Astrocyte of the hippocampus (primary cell): ENCODE results near the gene NOC2L.
A peak's percentile ranks its signal among the peaks of the same experiment; 100 is the strongest.
"Not testable (repeated sequence)": the region's sequence is repeated elsewhere in the genome, so short reads cannot be mapped to it uniquely, and the experiment has no call there.

Experiments used
- DNase-seq: peaks from one replicate; pipeline ENCODE4 v3.0.0; 2011; ENCODE audit warnings: low read depth, low spot score

NOC2L gene

DNA sequence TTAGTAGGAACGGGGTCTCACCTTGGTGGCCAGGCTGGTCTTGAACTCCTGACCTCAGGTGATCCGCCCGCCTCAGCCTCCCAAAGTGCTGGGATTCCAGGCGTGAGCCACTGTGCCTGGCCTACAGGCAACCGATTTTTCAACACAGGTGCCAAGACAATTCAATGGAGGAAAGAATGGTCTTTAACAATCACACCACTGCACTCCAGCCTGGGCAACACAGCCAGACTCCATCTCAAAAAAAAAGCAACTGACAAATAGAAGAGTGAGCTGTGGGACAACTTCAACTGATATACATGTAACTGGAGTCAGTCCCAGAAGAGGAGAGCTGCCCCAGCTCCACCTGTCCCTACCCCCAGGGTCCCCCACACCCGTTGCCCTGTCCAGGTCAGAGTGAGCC is 35.5 kb upstream of the NOC2L start:
- DNase-seq: not testable (repeated sequence)

GRCh38 chr1:993379-993995 is 34.4 kb upstream of the NOC2L start:
- no peak for DNase-seq

DNA sequence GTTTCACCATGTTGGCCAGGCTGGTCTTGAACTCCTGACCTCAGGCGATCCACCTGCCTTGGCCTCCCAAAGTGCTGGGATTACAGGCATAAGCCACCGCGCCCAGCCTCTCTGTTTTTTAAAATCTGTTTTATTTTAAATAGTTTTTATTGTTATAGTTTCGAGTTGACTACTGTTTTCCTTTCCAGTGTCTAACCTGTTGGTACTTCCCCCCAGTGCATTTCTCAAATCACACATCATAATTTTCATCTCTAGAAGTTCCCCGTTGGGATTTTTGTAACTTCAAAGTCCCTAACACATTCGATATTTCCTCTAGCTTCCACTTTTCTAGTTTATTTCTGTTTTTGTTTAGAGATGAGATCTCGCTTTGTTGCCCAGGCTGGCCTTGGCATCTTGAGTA is 33.3 kb upstream of the NOC2L start:
- DNase-seq: no peak

DNA sequence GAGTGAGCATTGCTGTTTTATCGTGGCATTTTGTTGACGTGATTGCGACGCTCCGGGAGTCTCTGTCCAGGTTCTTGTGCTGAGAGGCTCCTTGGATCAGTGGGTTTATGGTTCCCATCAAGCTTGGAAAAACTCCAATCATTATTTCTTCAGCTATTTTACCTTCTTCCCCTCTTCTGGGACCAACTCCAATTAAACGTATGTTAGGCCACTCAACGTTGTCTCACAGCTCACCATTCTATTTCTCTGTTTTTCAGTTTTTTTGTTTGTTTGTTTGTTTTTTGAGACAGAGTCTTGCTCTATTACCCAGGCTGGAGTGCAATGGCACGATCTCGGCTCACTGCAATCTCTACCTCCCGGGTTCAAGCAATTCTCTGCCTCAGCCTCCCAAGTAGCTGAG is 32.8 kb upstream of the NOC2L start:
- no peak for DNase-seq

DNA sequence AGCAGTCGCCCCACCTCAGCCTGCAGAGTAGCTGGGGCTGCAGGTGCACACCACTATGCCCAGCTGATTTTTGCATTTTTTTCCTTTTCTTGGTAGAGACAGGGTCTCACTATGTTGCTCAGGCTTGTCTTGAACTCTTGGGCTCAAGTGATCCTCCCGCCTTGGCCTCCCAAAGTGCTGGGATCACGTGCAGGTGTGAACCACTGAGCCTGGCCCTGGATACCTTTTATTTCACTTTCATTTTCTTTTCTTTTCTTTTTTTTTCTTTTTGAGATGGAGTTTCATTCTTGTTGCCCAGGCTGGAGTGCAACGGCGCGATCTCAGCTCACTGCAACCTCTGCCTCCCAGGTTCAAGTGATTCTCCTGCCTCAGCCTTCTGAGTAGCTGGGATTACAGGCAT is 32.2 kb upstream of the NOC2L start:
- DNase-seq: not testable (repeated sequence)

DNA sequence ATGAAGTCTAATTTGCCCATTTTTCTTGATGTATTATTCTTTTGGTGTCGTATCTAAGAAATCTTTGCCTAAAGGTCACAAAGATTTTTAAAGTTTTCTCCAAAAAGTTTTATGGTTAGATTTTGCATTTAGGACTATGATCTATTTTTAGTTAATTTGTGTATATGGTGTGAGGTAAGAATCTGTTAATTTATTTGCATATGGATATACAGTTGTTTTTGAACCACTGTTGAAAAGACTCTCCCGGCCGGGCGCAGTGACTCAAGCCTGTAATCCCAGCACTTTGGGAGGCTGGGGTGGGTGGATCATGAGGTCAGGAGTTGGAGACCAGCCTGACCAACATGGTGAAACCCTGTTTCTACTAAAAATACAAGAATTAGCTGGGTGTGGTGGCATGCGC is 29.0 kb upstream of the NOC2L start:
- not testable (repeated sequence) for DNase-seq

GRCh38 chr1:985126-985525 is 26.1 kb upstream of the NOC2L start:
- no peak for DNase-seq

- DNase-seq: no peak
Observed at GRCh38 chr1:984476-984814, 25.4 kb upstream of the NOC2L start.

DNA sequence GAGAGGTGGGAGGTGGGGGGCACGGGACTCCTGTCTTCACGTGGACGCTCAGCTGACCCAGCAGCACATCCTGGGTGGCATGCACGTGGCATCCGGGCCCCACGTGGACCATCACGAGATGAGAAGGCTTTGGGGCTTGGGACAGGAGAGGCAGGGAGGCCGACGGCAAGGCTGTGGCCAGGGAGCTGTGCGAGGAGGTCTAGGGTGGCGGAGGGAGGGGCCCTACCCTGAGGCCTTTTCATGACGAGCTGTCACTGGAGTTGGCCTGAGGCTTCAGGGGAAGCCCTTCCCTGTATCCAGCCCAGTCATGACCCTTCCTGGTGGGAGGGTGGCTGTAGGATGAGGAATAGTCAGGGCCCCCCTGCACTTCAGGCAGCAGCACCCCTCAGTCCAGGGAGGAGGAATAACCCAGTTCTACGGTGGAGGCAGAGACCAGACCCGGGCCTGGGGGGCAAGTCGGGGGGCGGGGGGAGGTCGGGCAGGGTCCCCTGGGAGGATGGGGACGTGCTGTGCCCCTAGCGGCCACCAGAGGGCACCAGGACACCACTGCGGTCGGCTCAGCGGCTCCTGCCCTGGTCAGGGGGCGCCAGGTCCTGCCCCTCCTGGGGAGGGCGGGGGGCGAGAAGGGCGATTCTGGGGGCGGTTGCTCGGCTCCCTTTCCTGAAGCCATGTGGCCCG is 24.9 kb upstream of the NOC2L start:
- peak; percentile 58 for DNase-seq

DNA sequence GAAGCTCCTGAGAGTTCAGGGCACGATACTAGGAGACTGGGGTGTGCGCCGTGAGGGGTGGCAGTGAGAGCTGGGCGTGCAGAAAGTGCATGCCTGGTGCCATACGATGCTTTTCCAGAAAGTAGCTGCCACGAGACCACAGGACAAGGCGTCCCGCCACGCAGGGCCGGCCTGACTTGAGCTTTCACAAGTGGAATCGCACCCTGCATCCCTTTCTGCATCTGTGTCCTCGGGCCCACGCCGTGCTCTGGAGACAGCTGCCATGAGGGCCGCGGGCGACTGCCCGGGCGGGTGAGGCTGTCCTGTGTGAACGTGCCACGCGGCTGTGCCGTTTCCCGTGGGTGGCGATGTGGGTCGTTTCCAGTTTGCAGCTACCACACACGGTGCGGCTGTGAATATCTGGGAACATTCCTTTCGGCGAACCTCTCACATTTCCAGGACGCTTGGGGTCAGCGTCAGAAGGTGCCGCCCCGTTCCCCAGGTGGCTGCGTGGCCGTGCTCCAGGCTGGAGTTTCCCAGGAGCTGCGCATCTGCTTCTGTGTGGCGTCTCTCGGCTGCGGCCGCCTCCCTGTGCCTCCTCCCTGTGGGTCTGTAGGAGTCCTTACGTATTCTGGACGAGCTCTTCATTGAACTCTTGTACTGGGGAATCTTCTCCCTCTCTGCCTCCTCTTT is 23.8 kb upstream of the NOC2L start:
- no peak for DNase-seq

GRCh38 chr1:981955-982558 is 23.0 kb upstream of the NOC2L start, which contains the start of gene PERM1:
Gene PERM1 (minus strand): TSS chr1:982093. CDS start chr1:981029, 1,064 bp downstream.
- DNase-seq: no peak

- DNase-seq: no peak
Observed at GRCh38 chr1:981491-981954, 22.5 kb upstream of the NOC2L start.

DNA sequence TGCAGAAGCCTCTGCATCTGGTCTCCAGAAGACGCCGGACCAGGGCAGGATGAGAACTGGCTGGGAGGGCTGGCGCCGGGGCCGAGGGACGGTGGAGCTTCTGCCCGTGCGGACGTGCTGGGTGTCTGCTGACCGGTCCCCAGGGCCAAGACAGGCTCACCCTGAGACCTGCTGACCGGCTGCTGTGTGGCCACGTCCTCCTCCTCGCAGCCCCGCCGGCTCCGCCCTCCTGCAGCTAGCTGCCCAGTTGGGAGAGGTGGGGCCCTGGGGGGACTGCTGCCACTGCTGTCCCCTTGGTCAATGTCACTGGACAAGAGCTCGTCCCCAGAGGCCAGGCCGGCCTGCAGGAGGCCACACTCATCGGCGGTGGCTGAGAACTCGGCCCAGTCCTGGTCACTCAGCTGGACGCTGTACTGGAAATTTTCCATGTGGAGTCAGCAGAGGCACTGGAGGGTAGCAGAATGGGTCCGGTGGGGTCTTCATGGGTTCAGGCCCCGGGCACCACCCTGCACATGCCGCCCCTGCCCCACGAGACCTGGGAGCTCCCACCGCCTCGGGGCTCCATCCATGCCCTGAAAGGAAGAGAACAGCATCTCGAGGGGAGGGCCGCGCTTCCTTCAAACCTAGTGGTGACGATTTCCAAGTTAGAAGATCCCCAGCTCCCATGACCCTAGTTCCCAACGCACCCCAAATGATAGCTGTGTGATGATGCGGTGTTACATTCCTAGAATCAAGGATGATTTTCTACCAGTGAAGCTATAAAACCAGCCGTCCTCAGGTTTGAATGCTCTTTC is 21.7 kb upstream of the NOC2L start:
- DNase-seq: no peak

DNA sequence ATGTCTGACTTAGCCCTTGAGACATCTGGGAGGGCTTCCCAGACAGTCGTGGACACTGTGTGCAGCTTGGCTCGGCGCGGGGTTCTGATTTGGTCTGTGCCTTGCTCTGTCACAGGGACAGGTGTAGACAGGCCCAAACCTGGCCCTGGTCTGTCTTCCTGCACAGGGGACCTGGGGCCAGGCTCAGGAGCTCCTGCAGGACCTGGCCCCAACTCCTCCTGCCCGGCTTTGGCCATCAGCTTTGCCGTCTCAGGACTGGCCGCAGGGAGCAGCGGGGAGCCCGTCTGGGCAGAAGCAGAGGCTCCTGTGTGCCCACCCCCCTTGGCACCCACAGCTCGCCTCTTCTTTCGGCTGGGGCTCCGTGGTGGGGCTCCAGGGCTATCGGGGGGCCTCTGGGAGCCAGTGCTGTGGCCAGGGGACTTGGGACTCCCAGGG is 21.1 kb upstream of the NOC2L start:
- no peak for DNase-seq

DNA sequence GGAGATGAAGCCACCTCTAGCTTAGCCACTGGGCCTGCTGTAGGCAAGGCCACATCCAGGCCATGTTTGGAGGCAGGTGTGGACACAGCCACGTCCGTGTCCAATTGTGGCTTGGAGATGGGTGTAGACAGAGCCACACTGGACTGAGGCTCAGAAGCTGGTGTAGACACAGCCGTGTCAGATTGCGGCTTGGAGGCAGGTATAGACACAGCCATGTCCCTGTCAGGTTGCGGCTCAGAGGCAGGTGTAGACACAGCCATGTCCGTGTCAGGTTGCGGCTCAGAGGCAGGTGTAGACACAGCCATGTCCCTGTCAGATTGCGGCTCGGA is 20.7 kb upstream of the NOC2L start:
- DNase-seq: no peak

DNA sequence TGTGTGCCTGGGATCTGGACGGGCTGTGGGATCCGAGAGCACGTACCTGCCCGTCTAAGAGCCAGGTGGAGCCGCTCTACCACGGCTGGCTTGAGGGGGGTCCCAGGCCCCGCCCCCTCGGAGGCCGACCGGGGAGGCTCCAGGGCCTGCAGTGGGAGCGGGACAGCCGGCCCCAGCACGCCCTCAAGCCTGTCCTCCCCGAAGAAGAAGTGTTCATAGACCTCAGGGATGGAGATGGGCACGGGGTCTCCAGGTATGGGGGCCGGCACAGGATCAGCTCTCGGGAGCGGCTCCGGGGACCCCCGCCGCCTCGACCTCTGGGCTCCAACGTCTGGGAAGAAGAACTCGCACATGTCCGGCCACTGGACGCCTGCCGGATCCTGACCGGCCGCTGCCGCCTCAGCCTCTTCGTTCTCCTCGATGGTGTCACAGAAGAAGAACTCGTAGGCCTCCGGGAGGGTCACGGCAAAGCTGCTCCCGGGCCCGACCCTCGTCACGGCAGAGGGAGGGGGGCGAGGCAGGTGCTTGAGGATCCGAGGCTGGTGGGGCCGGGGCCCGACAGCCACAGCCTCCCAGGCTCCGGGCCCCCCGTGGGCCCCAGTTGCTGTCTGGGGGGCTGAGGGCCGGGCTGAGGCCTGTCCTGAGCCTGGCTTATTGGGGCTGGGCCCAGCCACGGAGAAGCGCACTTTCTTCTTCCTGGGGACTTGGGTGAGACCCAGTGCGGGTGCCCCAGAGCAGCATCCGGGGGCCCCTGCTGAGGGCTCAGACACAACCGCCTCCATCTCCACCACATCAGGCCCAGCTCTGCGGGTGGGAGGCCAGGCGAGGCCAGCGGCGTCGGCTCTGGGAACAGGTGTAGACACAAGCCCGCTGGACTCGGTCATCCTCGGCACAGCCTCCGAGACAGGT is 20.0 kb upstream of the NOC2L start:
- DNase-seq: no peak

- DNase-seq: no peak
Observed at GRCh38 chr1:978069-978834, 19.2 kb upstream of the NOC2L start.

DNA sequence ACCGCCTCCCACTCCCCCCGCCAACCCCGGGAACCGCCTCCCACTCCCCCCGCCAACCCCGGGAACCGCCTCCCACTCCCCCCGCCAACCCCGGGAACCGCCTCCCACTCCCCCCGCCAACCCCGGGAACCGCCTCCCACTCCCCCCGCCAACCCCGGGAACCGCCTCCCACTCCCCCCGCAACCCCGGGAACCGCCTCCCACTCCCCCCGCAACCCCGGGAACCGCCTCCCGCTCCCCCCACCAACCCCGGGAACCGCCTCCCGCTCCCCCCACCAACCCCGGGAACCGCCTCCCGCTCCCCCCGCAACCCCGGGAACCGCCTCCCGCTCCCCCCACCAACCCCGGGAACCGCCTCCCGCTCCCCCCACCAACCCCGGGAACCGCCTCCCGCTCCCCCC is 17.7 kb upstream of the NOC2L start:
- not testable (repeated sequence) for DNase-seq

- DNase-seq: peak; percentile 70
Observed at GRCh38 chr1:975896-976683, 17.0 kb upstream of the NOC2L start.
